ENCODE measurements around the gene RBM22.
"Not testable (repeated sequence)": the region's sequence is repeated elsewhere in the genome, so short reads cannot be mapped to it uniquely, and the experiment has no call there.

RBM22 gene

DNA sequence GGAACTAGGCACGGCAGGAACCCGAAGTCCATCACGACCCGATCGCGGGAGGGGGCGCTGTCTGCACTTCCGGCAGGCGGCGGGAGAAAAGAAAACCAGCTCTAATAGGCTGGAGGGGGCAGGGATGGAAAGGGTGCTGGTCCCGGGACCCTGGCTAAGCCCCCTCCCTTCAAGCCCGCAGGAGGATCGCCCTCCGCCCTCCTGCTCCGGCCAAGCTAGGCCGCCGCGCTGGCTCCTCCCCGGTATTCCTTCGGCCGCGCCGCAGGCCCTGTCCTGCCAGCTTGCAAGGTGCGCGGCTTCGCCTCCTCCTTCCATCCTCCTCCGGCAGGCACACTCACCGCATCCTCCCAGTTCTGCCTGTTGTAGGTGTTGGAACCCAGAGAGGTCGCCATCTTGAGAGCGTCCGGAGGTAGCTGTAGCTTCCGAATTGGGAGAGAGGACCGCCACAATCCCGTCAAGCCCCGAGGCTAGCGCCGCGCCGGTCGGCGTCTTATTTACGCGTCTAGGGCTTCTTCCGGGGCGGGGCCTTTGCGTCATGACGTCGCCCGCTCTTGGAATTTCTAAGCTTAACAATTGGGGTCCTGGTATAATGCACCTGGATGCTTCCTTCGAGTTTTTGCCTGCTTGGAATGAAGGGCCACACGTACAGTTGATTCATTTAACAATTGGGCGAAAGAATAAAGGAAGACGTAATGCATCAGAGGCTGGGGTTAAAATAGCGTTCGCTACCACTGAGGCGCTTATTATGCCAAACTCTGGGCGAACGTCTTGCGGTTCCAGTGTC is at the start of gene RBM22:
Gene RBM22, minus strand, starts transcription at position 469 of the 784 bp plus-strand sequence. Its CDS starts 77 bp downstream, at position 392.
- Histone ChIP-seq H3K36me3 (ENCODE audit: insufficient read depth, low read depth, low read length) (peaks cover 39% of the 10 kb centered on the region), H3K4me3 (ENCODE audit: low read length) (peak within 1 kb of the TSS; percentile 99), H3K4me1 (ENCODE audit: insufficient read depth, low read length) (peaks cover 9% of the 10 kb centered on the region), H3K9me3 (ENCODE audit: insufficient read depth, low read depth, low read length) (no peaks in the 10 kb centered on the region), H3K27ac (ENCODE audit: low read length) (peak within 1 kb of the TSS; percentile 82), H3K9ac (ENCODE audit: low read depth, low read length) (peak within 1 kb of the TSS; percentile 98), H3K27me3 (ENCODE audit: insufficient read depth, low read length) (peaks cover 9% of the 10 kb centered on the region)

DNA sequence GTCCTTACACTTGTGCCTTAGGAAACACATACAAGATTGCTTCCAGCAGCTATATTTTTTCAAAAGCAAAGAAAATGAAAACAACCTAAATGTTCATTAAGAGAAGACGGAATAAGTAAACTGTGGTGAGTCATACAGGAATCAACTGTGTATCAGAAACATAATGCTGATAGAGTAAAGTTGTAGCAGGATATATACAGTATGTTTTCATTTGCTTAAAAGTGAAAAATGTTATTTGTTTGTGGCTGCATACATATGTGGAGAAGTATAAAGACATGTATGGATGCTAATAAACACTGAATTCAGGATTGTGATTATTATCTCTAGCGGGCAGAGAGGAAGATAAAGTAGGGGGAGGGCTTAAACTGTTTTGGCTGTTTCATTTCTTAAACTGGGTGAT is 49.6 kb upstream of the RBM22 start:
- Histone ChIP-seq H3K9ac (ENCODE audit: low read depth, low read length) (no peak overlapping the region), H3K9me3 (ENCODE audit: insufficient read depth, low read depth, low read length) (no peaks in the 10 kb centered on the region), H3K27me3 (ENCODE audit: insufficient read depth, low read length) (no peaks in the 10 kb centered on the region), H3K36me3 (ENCODE audit: insufficient read depth, low read depth, low read length) (peaks cover 52% of the 10 kb centered on the region), H3K4me3 (ENCODE audit: low read length) (no peak overlapping the region), H3K4me1 (ENCODE audit: insufficient read depth, low read length) (no peaks in the 10 kb centered on the region), H3K27ac (ENCODE audit: low read length) (no peak overlapping the region)

DNA sequence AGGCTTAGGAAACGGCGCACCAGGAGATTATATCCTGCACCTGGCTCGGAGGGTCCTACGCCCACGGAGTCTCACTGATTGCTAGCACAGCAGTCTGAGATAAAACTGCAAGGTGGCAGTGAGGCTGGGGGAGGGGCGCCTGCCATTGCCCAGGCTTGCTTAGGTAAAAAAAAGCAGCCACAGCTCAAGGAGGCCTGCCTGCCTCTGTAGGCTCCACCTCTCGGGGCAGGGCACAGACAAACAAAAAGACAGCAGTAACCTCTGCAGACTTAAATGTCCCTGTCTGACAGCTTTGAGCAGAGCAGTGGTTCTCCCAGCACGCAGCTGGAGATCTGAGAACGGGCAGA is 42.3 kb upstream of the RBM22 start:
- H3K27ac ChIP-seq (ENCODE audit: low read length); H3K4me1 ChIP-seq (ENCODE audit: insufficient read depth, low read length); H3K9ac ChIP-seq (ENCODE audit: low read depth, low read length); H3K27me3 ChIP-seq (ENCODE audit: insufficient read depth, low read length); H3K9me3 ChIP-seq (ENCODE audit: insufficient read depth, low read depth, low read length); H3K4me3 ChIP-seq (ENCODE audit: low read length): not testable (repeated sequence)
- peaks cover 16% of the 10 kb centered on the region for H3K36me3 ChIP-seq (ENCODE audit: insufficient read depth, low read depth, low read length)

DNA sequence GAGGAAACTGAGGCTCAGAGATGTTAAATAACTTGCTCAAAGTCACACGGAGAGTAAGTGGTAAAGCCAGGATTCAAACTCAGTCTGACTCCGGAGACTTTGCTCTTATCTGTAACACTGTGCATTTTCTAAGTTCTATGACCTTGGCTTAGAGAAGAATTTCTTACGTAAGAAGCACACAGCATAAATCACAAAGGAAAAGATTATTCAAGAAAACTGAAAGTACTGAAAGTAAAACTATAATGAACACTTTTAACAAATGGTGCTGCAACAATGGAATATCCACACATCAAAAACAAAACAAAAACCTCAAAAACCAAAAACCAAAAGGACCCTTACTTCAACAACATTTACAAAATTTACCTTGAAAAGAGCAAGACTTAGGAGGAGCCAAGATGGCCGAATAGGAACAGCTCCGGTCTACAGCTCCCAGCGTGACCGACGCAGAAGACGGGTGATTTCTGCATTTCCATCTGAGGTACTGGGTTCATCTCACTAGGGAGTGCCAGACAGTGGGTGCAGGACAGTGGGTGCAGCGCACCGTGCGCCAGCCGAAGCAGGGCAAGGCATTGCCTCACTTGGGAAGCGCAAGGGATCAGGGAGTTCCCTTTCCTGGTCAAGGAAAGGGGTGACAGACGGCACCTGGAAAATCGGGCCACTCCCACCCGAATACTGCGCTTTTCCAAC is 41.7 kb upstream of the RBM22 start:
- H3K27ac ChIP-seq (ENCODE audit: low read length); H3K4me3 ChIP-seq (ENCODE audit: low read length); H3K27me3 ChIP-seq (ENCODE audit: insufficient read depth, low read length); H3K4me1 ChIP-seq (ENCODE audit: insufficient read depth, low read length); H3K9me3 ChIP-seq (ENCODE audit: insufficient read depth, low read depth, low read length); H3K9ac ChIP-seq (ENCODE audit: low read depth, low read length): not testable (repeated sequence)
- peaks cover 16% of the 10 kb centered on the region for H3K36me3 ChIP-seq (ENCODE audit: insufficient read depth, low read depth, low read length)

DNA sequence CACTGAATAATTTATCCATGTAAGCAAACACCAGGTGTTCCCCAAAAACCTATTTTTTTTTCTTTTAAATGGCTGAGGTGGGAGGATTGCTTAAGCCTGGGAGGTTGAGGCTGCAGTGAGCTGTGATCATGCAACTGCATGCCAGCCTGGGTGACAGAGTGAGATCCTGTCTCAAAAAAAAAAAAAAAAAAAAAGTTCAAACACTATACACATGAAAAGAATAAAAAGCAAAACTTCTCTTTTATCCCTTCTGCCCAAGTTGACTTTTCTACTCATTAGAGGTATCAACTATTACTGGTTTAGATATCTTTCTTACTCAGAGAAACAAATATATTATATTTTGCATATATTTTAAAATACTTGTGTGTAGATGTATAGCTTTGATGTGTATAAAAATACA is 40.1 kb upstream of the RBM22 start:
- no peak overlapping the region for H3K27ac ChIP-seq (ENCODE audit: low read length)
- no peak overlapping the region for H3K9ac ChIP-seq (ENCODE audit: low read depth, low read length)
- H3K27me3 ChIP-seq (ENCODE audit: insufficient read depth, low read length): no peaks in the 10 kb centered on the region
- peaks cover 16% of the 10 kb centered on the region for H3K36me3 ChIP-seq (ENCODE audit: insufficient read depth, low read depth, low read length)
- peaks cover 11% of the 10 kb centered on the region; the same call in 1 of the 2 replicates for H3K9me3 ChIP-seq (ENCODE audit: insufficient read depth, low read depth, low read length)
- no peak overlapping the region for H3K4me3 ChIP-seq (ENCODE audit: low read length)
- peaks cover 10% of the 10 kb centered on the region; the same call in 1 of the 2 replicates for H3K4me1 ChIP-seq (ENCODE audit: insufficient read depth, low read length)

DNA sequence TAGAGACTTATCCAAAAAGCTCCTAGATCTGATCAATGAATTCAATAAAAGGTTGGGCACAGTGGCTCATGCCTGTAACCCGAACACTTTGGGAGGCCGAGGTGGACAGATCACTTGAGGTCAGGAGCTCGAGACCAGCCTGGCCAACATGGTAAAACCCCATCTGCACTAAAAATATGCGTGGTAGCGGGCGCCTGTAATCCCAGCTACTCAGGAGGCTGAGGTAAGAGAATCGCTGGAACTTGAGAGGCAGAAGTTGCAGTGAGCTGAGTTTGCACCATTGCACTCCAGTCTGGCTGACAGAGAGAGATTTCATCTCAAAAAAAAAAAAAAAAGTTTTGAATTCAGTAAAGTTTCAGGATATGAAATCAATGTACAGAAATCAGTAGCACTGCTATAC is 38.0 kb upstream of the RBM22 start:
- no peak overlapping the region for H3K9ac ChIP-seq (ENCODE audit: low read depth, low read length)
- H3K4me3 ChIP-seq (ENCODE audit: low read length): no peak overlapping the region
- no peaks in the 10 kb centered on the region for H3K27me3 ChIP-seq (ENCODE audit: insufficient read depth, low read length)
- peaks cover 21% of the 10 kb centered on the region for H3K36me3 ChIP-seq (ENCODE audit: insufficient read depth, low read depth, low read length)
- H3K9me3 ChIP-seq (ENCODE audit: insufficient read depth, low read depth, low read length): peaks cover 11% of the 10 kb centered on the region; the same call in 1 of the 2 replicates
- H3K27ac ChIP-seq (ENCODE audit: low read length): no peak overlapping the region
- peaks cover 10% of the 10 kb centered on the region; the same call in 1 of the 2 replicates for H3K4me1 ChIP-seq (ENCODE audit: insufficient read depth, low read length)

DNA sequence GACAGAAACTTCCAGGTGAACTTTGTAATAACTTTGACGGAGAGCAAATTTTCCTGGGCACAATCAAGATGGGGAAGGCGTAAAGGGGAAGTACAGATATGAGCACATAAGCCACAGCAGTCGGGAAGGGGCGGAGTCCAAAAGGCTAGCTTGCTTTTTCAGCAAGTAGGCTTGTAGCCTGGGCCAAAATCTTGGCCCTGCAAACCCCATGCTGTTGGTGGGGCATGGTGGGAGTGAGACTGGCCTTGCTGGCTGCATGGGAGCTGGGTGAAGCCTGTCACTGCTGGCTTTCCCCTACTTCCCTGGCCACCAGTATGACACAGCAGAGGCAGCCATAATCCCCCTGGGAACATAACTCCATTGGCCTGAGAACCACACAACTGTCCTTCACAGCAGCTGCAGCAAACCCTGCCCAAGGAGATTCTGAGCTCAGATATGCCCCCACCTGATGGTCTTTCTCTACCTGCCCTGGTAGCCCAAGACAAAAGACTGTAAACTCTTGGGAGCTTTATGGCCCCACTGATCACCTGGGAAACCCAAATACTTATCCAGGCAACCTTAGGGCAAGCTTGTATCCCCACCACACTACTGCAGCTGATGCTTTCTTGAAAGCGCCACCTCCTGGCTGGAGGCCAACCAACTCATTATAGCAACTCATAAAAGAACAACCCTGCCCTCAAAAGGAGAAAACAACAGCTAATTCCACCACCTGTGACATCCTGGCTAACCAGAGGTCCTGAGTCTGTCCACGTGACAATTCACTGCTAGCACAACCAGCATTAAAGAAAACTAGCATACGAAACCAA is 33.9 kb upstream of the RBM22 start:
- Histone ChIP-seq H3K4me3 (ENCODE audit: low read length) (no peak overlapping the region), H3K27me3 (ENCODE audit: insufficient read depth, low read length) (no peaks in the 10 kb centered on the region), H3K36me3 (ENCODE audit: insufficient read depth, low read depth, low read length) (peaks cover 42% of the 10 kb centered on the region), H3K4me1 (ENCODE audit: insufficient read depth, low read length) (peaks cover 10% of the 10 kb centered on the region; the same call in 1 of the 2 replicates), H3K9me3 (ENCODE audit: insufficient read depth, low read depth, low read length) (peaks cover 8% of the 10 kb centered on the region; the same call in 1 of the 2 replicates), H3K27ac (ENCODE audit: low read length) (no peak overlapping the region), H3K9ac (ENCODE audit: low read depth, low read length) (no peak overlapping the region)

DNA sequence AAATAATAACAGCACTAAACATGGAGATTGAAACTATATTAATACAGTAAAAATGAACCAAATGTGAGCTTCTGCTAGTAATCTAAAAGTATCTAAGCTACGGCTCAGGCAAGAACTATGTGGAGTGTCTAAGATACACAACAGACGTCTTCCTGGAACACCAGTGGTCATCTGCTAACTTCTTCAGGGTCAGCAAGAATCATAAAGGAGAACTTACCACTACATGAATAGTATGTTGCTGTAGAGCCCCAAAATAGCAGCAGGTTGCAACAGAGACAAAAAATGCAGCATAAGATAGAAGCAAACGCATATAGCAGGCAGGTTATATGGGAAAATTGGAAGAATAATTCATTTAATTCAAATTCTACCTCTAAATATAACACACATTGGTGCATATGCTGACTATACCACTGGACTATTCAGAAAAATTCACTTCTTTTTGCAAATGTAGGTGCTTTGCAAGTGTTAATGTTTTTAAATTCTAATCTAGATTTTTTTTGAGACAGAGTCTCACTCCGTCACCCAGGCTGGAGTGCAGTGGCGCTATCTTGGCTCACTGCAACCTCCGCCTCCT is 30.9 kb upstream of the RBM22 start:
- Histone ChIP-seq H3K4me3 (ENCODE audit: low read length) (no peak overlapping the region), H3K27ac (ENCODE audit: low read length) (no peak overlapping the region), H3K27me3 (ENCODE audit: insufficient read depth, low read length) (no peaks in the 10 kb centered on the region), H3K9me3 (ENCODE audit: insufficient read depth, low read depth, low read length) (peaks cover 8% of the 10 kb centered on the region; the same call in 1 of the 2 replicates), H3K36me3 (ENCODE audit: insufficient read depth, low read depth, low read length) (peaks cover 63% of the 10 kb centered on the region), H3K4me1 (ENCODE audit: insufficient read depth, low read length) (no peaks in the 10 kb centered on the region), H3K9ac (ENCODE audit: low read depth, low read length) (no peak overlapping the region)

DNA sequence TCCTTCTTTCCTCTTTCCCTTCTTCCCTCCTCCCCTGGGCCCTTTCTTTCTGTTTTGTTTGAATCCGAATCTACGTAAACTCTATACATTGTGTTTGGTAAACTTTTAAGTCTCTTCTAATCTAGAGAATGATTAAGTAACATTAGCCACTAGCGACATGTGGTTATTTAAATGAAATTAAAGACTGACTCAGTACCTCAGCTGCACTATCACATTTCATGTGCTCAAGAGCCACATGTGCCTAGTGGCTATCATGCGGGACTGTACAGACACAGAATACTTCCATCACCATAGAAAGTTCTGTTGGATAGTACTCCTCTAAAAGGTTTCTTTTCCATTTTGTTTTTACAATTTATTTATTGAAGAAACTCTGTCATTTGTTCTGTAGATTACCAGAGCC is 29.0 kb upstream of the RBM22 start:
- H3K27ac ChIP-seq (ENCODE audit: low read length): no peak overlapping the region
- no peaks in the 10 kb centered on the region for H3K27me3 ChIP-seq (ENCODE audit: insufficient read depth, low read length)
- no peak overlapping the region for H3K4me3 ChIP-seq (ENCODE audit: low read length)
- H3K4me1 ChIP-seq (ENCODE audit: insufficient read depth, low read length): no peaks in the 10 kb centered on the region
- no peaks in the 10 kb centered on the region for H3K9me3 ChIP-seq (ENCODE audit: insufficient read depth, low read depth, low read length)
- peaks cover 69% of the 10 kb centered on the region for H3K36me3 ChIP-seq (ENCODE audit: insufficient read depth, low read depth, low read length)
- H3K9ac ChIP-seq (ENCODE audit: low read depth, low read length): no peak overlapping the region

DNA sequence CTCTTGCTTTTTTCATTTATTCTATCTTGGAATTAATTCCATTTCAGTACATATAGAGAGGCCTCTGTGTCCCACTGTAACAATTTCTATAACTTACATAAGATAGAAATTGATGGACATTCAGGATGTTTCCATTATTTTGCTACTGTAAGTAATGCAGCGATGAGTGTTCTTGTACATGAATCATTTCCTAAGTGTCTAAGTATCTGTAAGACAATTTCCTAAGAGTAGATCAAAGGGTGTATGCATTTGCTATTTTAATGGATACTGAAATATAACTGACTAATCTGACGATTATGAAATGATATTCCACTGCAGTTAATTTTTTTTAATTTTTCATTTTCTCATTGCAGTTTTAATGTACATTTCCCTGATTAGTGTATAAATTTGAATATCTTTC is 23.0 kb upstream of the RBM22 start:
- Histone ChIP-seq H3K9me3 (ENCODE audit: insufficient read depth, low read depth, low read length) (no peaks in the 10 kb centered on the region), H3K4me3 (ENCODE audit: low read length) (no peak overlapping the region), H3K27ac (ENCODE audit: low read length) (no peak overlapping the region), H3K9ac (ENCODE audit: low read depth, low read length) (no peak overlapping the region), H3K27me3 (ENCODE audit: insufficient read depth, low read length) (no peaks in the 10 kb centered on the region), H3K36me3 (ENCODE audit: insufficient read depth, low read depth, low read length) (peaks cover 81% of the 10 kb centered on the region), H3K4me1 (ENCODE audit: insufficient read depth, low read length) (no peaks in the 10 kb centered on the region)

DNA sequence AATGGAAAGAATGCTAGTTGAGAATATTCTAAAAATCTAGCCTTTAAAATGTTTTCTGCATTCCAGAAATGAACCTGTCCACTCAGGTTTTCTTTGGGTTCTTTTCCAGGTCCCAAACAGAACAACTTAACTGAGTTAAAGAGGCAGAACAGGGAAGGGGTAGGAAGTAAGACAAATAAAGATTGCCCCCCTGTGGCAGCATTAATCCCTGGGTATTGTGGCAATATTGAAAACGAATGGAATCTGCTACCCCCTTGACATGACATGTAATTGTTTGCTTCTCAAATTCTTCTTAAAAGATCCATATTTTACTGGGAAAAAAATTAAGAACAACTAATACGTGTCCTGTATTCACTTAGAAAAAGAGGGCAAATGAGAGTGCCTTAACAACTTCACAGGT is 9.3 kb upstream of the RBM22 start:
- Histone ChIP-seq H3K9ac (ENCODE audit: low read depth, low read length) (no peak overlapping the region), H3K36me3 (ENCODE audit: insufficient read depth, low read depth, low read length) (peaks cover 60% of the 10 kb centered on the region), H3K27me3 (ENCODE audit: insufficient read depth, low read length) (no peaks in the 10 kb centered on the region), H3K4me1 (ENCODE audit: insufficient read depth, low read length) (no peaks in the 10 kb centered on the region), H3K27ac (ENCODE audit: low read length) (no peak overlapping the region), H3K9me3 (ENCODE audit: insufficient read depth, low read depth, low read length) (no peaks in the 10 kb centered on the region), H3K4me3 (ENCODE audit: low read length) (no peak overlapping the region)

Measured in iPS-20b (cell line).